HepG2 (cell line): Measurements from ENCODE around the gene EIF5A2.

Experiments used
- GATAD2A ChIP-seq: IDR thresholded peaks from 2 replicates; pipeline ENCODE4 v1.6.1; 2016
- NBN ChIP-seq: fragments of 450-650 bp; conservative IDR thresholded peaks from 2 replicates; pipeline ENCODE4 v1.6.1; 2017
- POLR2AphosphoS5 ChIP-seq: IDR thresholded peaks from 2 replicates; pipeline ENCODE4 v1.6.1; 2012; ENCODE audit warnings: low read depth, low read length
- PRPF4 ChIP-seq: fragments of 200-400 bp; formaldehyde crosslinking; IDR thresholded peaks from 2 replicates; pipeline ENCODE4 v1.6.1; 2016; ENCODE audit warnings: low read length, low read depth; ENCODE audit not compliant: poor library complexity, severe bottlenecking
- RAD21 ChIP-seq: fragments of 450-650 bp; formaldehyde crosslinking; IDR thresholded peaks from 2 replicates; pipeline ENCODE4 v1.5.0; 2020; ENCODE audit warnings: mild to moderate bottlenecking
- ZKSCAN8 ChIP-seq: IDR thresholded peaks from 2 replicates; pipeline ENCODE4 v1.6.1; 2016; ENCODE audit warnings: borderline replicate concordance, missing genetic modification reagents, missing compliant biosample characterization
- ZNF678 ChIP-seq: sonication (generic); formaldehyde crosslinking; IDR thresholded peaks from 2 replicates; pipeline ENCODE4 v1.4.0; 2020; ENCODE audit warnings: mild to moderate bottlenecking, missing genetic modification reagents
- ZSCAN30 ChIP-seq: sonication (generic); formaldehyde crosslinking; IDR thresholded peaks from 2 replicates; pipeline ENCODE4 v1.5.0; 2020; ENCODE audit warnings: mild to moderate bottlenecking, missing genetic modification reagents
- TF ChIP-seq, protein P1 (sequence below): sonication (generic); formaldehyde crosslinking; IDR thresholded peaks from 2 replicates; pipeline ENCODE4 v1.5.0; 2020; ENCODE audit warnings: mild to moderate bottlenecking, missing genetic modification reagents, moderate library complexity
- TF ChIP-seq, protein P2 (sequence below): sonication (generic); formaldehyde crosslinking; IDR thresholded peaks from 2 replicates; pipeline ENCODE4 v1.5.0; 2020; ENCODE audit warnings: mild to moderate bottlenecking, low read depth, missing genetic modification reagents, borderline replicate concordance
- TF ChIP-seq, protein P3 (sequence below): sonication (generic); formaldehyde crosslinking; IDR thresholded peaks from 2 replicates; pipeline ENCODE4 v1.4.0; 2020; ENCODE audit warnings: missing genetic modification reagents
- TF ChIP-seq, protein P4 (sequence below): sonication (generic); formaldehyde crosslinking; IDR thresholded peaks from 2 replicates; pipeline ENCODE4 v1.4.0; 2020; ENCODE audit warnings: missing genetic modification reagents, borderline replicate concordance

DNA sequence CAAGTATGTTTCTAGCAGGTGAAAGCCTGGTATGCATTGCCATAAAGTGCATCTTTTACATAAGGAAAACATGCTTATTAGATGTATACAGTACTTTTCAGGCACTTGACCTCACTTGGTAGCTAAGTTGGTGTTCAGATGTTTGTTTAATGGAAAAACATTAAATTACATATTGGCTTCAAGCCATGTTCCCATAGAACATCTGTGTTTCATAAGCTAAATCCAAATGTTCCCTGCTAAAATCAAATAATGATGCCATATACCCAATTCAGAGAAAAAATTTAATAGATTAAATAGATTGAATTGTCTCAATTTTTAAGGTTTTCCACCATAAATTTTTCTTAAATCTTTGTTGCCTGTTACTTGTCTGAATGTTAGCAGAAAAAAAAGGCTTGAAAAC, 19.3 kb downstream of the EIF5A2 start:
- TF ChIP-seq, protein P1, sequence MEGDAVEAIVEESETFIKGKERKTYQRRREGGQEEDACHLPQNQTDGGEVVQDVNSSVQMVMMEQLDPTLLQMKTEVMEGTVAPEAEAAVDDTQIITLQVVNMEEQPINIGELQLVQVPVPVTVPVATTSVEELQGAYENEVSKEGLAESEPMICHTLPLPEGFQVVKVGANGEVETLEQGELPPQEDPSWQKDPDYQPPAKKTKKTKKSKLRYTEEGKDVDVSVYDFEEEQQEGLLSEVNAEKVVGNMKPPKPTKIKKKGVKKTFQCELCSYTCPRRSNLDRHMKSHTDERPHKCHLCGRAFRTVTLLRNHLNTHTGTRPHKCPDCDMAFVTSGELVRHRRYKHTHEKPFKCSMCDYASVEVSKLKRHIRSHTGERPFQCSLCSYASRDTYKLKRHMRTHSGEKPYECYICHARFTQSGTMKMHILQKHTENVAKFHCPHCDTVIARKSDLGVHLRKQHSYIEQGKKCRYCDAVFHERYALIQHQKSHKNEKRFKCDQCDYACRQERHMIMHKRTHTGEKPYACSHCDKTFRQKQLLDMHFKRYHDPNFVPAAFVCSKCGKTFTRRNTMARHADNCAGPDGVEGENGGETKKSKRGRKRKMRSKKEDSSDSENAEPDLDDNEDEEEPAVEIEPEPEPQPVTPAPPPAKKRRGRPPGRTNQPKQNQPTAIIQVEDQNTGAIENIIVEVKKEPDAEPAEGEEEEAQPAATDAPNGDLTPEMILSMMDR = no peak
- TF ChIP-seq ZSCAN30 (CRISPR knock-in tag) = no peak
- TF ChIP-seq RAD21 = no peak
- TF ChIP-seq, protein P2, sequence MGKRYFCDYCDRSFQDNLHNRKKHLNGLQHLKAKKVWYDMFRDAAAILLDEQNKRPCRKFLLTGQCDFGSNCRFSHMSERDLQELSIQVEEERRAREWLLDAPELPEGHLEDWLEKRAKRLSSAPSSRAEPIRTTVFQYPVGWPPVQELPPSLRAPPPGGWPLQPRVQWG (CRISPR knock-in tag) = no peak
- TF ChIP-seq PRPF4 = no peak
- TF ChIP-seq GATAD2A (CRISPR knock-in tag) = no peak
- TF ChIP-seq, protein P3, sequence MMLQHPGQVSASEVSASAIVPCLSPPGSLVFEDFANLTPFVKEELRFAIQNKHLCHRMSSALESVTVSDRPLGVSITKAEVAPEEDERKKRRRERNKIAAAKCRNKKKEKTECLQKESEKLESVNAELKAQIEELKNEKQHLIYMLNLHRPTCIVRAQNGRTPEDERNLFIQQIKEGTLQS = no peak
- TF ChIP-seq ZKSCAN8 (CRISPR knock-in tag) = no peak
- TF ChIP-seq NBN = no peak
- TF ChIP-seq POLR2AphosphoS5 = no peak
- TF ChIP-seq, protein P4, sequence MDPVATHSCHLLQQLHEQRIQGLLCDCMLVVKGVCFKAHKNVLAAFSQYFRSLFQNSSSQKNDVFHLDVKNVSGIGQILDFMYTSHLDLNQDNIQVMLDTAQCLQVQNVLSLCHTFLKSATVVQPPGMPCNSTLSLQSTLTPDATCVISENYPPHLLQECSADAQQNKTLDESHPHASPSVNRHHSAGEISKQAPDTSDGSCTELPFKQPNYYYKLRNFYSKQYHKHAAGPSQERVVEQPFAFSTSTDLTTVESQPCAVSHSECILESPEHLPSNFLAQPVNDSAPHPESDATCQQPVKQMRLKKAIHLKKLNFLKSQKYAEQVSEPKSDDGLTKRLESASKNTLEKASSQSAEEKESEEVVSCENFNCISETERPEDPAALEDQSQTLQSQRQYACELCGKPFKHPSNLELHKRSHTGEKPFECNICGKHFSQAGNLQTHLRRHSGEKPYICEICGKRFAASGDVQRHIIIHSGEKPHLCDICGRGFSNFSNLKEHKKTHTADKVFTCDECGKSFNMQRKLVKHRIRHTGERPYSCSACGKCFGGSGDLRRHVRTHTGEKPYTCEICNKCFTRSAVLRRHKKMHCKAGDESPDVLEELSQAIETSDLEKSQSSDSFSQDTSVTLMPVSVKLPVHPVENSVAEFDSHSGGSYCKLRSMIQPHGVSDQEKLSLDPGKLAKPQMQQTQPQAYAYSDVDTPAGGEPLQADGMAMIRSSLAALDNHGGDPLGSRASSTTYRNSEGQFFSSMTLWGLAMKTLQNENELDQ (CRISPR knock-in tag) = no peak
- TF ChIP-seq ZNF678 (CRISPR knock-in tag) = no peak
